ENCODE measurements around the gene FOXD4L6.
"Not testable (repeated sequence)": the region's sequence is repeated elsewhere in the genome, so short reads cannot be mapped to it uniquely, and the experiment has no call there.

DNA sequence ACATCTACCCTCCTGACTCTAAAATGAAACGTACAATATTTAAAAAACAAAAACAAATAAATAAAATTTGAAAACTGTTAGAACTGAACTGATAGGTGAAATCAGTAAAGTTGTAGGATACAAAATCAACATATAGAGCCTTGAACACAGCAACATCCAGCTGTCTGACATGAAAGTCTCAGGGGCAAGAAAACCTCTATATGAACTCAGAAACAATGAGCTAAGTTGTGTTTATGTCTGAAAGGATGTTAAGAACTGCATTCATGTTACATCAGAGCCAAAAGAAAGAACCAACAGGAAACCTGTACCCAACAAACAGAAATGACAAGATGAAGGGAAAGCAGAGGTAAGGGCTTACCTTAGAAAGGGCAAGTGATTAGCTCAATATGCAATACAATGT, 41.8 kb downstream of the FOXD4L6 start:
- TF ChIP-seq POLR2A (IDR thresholded peaks at IDR 0.05): not testable (repeated sequence)
- TF ChIP-seq, protein P1, sequence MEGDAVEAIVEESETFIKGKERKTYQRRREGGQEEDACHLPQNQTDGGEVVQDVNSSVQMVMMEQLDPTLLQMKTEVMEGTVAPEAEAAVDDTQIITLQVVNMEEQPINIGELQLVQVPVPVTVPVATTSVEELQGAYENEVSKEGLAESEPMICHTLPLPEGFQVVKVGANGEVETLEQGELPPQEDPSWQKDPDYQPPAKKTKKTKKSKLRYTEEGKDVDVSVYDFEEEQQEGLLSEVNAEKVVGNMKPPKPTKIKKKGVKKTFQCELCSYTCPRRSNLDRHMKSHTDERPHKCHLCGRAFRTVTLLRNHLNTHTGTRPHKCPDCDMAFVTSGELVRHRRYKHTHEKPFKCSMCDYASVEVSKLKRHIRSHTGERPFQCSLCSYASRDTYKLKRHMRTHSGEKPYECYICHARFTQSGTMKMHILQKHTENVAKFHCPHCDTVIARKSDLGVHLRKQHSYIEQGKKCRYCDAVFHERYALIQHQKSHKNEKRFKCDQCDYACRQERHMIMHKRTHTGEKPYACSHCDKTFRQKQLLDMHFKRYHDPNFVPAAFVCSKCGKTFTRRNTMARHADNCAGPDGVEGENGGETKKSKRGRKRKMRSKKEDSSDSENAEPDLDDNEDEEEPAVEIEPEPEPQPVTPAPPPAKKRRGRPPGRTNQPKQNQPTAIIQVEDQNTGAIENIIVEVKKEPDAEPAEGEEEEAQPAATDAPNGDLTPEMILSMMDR (IDR thresholded peaks at IDR 0.05): not testable (repeated sequence)
